ENCODE data around the gene GPR132.
"Not testable (repeated sequence)": the region's sequence is repeated elsewhere in the genome, so short reads cannot be mapped to it uniquely, and the experiment has no call there.

DNA sequence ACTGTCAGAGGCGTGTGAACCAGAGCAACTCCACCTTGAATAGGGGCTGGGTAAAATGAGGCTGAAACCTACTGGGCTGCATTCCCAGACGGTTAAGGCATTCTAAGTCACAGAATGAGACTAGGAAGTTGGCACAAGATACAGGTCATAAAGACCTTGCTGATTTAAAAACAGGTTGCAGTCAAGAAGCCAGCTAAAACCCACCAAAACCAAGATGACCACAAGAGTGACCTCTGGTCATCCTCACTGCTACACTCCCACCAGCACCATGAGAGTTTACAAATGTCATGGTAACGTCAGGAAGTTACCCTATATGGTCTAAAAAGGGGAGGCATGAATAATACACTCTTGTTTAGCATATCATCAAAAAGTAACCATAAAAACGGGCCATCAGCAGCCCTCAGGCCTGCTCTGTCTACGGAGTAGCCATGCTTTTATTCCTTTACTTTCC is 32.8 kb downstream of the GPR132 start:
- not testable (repeated sequence) for TF ChIP-seq POLR2A, CTCF, EP300, POLR2AphosphoS5 (IDR thresholded peaks at IDR 0.05)
